HEK293T (cell line): ENCODE results near the gene IFNAR1.

Experiments used
- ARNT ChIP-seq: fragments of 450-650 bp; IDR thresholded peaks from 2 replicates; pipeline ENCODE4 v1.6.1; 2017; ENCODE audit warnings: mild to moderate bottlenecking
- BHLHE40 ChIP-seq: fragments of 450-650 bp; IDR thresholded peaks from 2 replicates; pipeline ENCODE4 v1.6.1; 2016; ENCODE audit warnings: mild to moderate bottlenecking, moderate library complexity, borderline replicate concordance
- CTBP1 ChIP-seq: fragments of 450-650 bp; IDR thresholded peaks from 2 replicates; pipeline ENCODE4 v1.6.1; 2016; ENCODE audit warnings: borderline replicate concordance
- ELF4 ChIP-seq: fragments of 450-650 bp; IDR thresholded peaks from 2 replicates; pipeline ENCODE4 v1.6.1; 2017; ENCODE audit warnings: antibody characterized with exemption
- FOXA1 ChIP-seq: fragments of 450-650 bp; IDR thresholded peaks from 2 replicates; pipeline ENCODE4 v1.6.1; 2016; ENCODE audit warnings: mild to moderate bottlenecking
- FOXK2 ChIP-seq: fragments of 450-650 bp; IDR thresholded peaks from 2 replicates; pipeline ENCODE4 v1.6.1; 2016; ENCODE audit warnings: mild to moderate bottlenecking
- HDGF ChIP-seq: fragments of 450-650 bp; IDR thresholded peaks from 2 replicates; pipeline ENCODE4 v1.6.1; 2017; ENCODE audit warnings: antibody characterized with exemption, borderline replicate concordance
- L3MBTL2 ChIP-seq: fragments of 450-650 bp; conservative IDR thresholded peaks from 2 replicates; pipeline ENCODE4 v1.6.1; 2016; ENCODE audit warnings: mild to moderate bottlenecking
- NFRKB ChIP-seq: fragments of 450-650 bp; IDR thresholded peaks from 2 replicates; pipeline ENCODE4 v1.6.1; 2016; ENCODE audit warnings: mild to moderate bottlenecking, moderate library complexity
- PKNOX1 ChIP-seq: fragments of 450-650 bp; IDR thresholded peaks from 2 replicates; pipeline ENCODE4 v1.6.1; 2016
- SP1 ChIP-seq: fragments of 450-650 bp; IDR thresholded peaks from 2 replicates; pipeline ENCODE4 v1.6.1; 2017
- SUZ12 ChIP-seq: fragments of 450-650 bp; IDR thresholded peaks from 2 replicates; pipeline ENCODE4 v1.6.1; 2016; ENCODE audit warnings: mild to moderate bottlenecking
- TARDBP ChIP-seq: fragments of 450-650 bp; IDR thresholded peaks from 2 replicates; pipeline ENCODE4 v1.6.1; 2016

DNA sequence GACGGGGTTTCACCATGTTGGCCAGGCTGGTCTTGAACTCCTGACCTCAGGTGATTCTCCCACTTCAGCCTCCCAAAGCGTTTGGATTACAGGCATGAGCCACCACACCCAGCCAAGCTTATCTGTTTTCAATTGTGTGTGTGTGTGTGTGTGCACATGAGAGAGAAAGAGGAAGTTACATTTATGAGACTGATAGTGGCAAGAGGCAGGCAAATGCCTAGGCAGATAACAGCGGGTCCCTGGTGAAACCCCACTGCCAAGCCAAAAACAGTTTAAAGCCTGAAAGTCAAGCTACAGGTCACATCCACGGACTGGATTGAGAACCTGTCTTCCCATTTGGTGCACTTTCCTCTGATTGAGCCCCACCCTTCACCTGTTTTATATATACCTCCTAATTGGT is 43.4 kb downstream of the IFNAR1 start:
- no peak for TF ChIP-seq PKNOX1
- no peak for TF ChIP-seq HDGF
- TF ChIP-seq FOXK2 = no peak
- no peak for TF ChIP-seq SP1
- TF ChIP-seq ARNT = no peak
- no peak for TF ChIP-seq ELF4
- TF ChIP-seq TARDBP = no peak
- TF ChIP-seq CTBP1 = no peak
- no peak for TF ChIP-seq SUZ12
- TF ChIP-seq FOXA1 = no peak
- TF ChIP-seq BHLHE40 = no peak
- TF ChIP-seq NFRKB = no peak
- TF ChIP-seq L3MBTL2 = no peak
